Fibroblast of skin of right quadriceps (primary cell): Measurements from ENCODE around the gene COA1.
"Not testable (repeated sequence)": the region's sequence is repeated elsewhere in the genome, so short reads cannot be mapped to it uniquely, and the experiment has no call there.

Source experiments
- DNase-seq: peaks from one replicate; pipeline ENCODE4 v3.0.0-alpha.2; 2013

COA1 gene

DNA sequence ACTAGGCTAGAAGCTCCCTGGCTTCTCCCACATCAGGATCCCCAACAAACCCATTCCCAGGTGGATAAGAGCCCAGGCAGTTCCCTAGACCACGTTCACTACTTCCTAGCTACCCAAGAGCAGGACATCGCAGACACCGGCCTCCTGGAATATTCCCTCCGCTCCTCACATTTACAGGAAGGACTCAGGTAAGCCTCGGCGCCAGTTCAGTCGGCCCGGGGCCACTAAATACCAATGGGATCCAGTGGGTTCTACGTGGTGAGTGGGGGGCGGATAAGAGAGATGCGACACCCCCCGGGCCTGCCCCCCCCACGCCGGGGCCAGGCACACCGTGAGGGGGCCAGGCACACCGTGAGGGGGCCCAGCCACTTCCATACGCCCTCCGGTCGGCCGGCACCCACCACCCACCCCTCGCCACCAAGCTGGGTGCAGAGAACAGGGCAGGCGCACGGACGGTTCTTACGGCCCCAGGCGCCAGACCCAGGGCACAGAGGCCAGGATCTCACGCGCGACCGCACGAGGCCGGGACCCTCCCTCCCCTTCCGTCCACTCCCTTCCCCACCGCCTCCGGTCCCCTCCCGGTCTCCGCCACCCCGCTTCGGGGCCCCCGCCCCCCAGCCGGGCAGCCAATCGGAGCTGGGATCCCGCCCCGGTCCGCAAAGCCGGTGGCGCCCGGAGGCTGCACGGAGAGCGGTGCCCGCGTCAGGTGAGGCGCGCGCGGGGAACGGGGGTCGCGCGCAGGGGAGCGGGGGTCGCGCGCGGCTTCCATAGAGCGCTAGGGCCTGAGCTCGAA is 28.9 kb upstream of the COA1 start, which contains the start of gene BLVRA:
TSS of gene BLVRA (plus strand) at position 652 of the 793 bp plus-strand sequence. CDS start 12,479 bp downstream, outside the sequence.
- peak; percentile 43 for DNase-seq

DNA sequence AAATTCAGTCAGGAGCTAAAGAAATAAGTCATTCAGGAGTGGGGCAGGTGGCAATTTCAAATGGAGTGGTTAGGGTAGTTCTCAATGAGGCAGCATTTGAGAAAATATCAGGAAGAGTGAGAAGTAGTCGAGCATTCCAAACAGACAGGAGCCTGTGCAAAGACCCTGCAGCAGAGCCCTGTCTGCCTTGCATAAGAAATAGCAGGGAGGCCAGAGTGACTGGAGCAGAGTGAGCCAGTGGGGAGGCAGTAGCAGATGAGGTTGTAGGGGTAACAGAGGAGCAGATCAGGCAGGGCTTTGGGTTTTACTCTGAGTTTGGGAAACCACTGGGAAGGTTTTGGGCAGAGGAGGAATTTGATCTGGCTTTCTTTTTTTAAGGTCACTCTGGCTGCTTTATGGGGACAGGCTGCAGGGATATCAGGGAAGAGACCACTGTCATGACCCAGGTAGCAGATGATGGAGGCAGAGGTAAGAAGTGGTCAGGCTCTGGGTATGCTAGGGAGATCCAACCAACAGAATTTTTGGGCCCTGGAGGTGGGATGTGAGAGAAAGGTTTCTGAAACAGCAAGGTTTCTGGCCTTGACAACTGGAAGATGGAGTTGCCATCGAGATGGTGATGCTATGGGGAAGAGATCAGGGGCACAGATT is 27.9 kb upstream of the COA1 start:
- DNase-seq = no peak

DNA sequence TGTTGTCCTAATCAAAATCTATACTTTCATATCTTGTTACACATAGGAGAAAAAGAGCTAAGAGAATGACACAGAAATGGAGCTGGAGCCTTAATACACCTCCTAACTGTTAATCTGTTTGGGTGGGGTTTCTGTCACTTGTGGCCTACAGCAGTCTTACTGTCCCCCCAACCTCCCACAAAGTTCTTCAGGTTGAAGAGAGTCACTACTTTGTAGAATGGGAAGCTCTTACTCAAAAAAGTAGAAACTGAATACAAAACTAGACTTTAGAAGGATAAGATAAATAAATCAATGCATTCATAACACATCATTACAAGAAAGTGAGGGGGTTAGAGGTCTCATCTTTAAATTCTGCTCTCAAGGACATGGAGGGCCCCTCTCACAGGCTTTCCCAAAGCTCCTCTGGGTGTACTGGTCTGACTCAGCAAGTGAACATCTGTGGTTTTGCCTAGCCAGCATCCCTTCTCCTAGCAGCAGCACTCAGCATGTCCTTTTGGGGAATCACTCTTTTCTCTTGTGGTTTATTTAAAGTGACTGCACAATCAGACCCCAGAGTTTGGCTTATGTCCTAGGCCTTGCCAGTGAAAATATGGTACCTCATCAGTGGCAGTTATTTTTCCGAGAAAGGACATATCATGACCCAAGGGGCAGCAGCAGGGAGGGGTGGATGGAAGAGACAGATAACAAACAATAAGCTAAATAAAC is 27.2 kb upstream of the COA1 start:
- DNase-seq = peak; percentile 85

DNA sequence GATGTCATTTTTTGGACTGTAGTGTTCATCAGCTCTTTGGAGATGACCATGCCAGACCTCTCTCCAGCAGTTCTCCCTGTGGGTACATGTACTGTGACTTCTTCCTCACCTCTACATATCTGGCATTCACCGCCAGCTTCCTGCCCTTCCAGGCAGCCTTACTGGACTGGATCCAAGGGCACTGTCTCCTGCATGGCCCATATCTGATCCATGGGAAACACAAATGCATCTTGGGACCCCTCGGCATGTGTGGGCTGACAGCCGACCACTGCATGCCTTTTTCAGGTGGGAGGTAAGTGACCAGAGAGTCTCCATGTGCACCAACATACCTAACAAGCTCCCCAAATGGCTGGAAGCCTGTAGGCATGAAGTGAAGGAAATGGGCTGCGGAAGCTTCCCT is 25.3 kb upstream of the COA1 start:
- DNase-seq = no peak

DNA sequence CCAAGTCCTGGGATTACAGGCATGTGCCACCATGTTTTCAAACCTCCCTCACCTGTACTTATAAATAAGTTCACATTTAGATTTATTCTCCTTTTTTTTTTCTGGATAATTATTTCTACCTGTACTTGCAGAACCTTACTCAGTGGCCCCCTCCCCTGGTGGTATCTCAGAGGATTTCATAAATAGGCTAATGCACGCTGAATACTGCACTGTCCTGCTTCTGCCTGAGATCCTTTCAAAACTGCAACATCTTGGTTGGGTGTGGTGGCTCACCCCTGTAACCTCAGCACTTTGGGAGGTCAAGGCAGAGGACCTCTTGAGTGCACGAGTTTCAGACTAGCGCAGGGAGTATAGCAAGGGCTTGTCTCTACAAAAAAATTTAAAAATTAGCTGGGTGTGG is 24.5 kb upstream of the COA1 start:
- no peak for DNase-seq

DNA sequence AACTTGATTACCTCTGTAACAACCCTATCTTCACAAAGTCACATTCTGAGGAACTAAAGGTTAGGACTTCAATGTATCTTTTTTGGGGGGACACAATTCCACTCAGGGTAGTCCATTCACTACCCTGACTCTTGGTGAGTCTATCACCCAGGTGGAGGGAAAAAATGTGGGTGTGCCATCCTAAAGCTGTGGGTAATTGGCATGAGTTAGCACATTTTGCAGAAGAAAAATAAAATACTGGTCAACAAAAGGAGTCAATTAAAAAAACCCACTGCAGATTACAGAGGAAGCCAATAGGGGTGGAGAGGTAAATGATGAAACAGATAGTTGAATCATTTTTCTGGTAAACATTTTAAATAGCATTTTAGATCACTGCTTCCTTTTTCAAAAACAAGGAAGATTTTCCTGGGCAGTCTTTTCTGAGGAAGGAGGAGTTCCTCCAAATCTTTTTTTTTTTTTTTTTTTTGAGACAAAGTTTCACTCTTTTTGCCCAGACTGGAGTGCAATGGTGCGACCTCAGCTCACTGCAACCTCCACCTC is 24.0 kb upstream of the COA1 start:
- no peak for DNase-seq

DNA sequence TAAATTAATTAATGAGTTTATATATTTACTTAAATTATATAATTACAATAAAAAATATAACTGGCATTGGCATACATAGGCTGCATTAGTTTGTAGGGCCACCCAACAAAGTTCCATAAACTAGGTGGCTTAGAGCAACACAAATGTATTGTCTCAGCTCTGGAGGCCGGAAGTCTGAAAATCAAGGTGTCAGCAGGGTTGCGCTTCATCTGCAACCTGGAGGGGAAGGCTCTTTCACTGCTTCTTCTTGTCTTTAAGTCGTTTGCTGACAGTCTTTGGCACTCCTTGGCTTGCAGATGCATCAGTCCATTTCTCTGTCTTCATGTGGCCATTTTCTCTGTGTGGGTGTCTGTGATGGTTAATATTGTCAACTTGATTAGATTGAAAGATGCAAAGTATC is 23.1 kb upstream of the COA1 start:
- no peak for DNase-seq

DNA sequence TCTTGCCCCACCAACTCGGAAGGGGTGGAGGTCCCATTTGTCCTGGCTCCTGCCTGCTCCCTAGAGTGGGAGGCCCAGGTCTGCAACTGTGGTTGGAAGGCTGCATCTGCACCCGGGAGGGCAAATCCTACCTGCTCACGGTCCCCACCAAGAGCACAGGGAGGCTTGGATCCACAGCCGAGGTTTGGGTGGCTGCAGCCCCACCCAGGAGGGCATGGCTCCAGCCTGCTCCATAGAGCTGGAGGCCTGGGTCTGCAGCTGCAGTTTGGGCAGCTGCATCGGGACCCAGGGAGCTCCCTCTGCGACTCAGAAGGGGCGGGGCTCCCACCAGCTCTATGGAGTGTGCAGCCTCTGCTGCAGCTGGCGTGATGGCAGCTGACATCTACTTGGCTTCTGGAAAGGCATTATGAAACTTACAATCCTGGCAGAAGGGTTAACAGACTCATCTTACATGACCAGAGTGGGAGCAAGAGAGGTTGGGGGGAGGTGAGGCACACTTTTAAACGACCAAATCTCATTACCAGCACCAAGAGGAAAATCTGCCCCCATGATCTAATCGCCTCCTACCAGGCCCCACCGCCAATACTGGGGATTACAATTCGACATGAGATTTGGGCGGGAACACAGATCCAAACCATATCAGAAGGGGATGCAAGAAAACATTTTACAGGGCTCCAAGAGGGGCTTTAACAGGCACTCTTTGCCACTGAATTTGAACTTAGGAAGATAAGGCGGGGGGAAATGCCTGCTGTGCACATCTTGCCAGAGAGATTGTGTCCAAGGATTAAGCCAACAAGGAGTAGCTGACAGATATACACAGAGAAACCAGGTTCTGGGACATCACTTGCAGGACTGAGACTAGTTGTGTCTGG is 20.9 kb upstream of the COA1 start:
- peak; percentile 25 for DNase-seq

DNA sequence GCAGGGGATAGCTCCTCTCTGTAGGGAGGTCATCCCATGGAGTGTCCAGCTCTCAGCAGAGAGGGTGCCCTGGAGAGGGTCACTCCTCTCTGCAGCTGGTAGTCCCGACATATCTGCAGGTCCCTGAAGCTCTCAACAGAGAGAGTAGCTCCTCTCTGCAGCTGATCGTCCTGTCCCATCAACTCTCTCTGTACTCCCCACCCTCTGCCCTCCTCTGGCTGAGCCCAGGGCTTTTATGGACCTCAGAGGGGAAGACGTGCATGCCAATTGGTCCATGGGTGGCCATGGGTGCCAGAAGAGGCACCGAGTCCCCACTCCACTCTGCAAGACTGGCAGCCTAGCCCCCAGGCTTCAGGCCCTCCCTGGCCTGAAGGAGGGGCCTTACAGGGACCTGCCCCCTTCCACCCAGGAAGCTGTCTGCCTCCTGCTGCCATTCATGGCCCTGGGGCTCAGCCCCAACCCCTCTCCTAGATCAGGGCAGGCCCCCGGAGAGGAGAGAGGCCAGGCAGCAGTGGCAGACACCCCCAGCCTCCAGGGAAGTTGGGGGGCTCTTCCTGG is 20.1 kb upstream of the COA1 start:
- no peak for DNase-seq

DNA sequence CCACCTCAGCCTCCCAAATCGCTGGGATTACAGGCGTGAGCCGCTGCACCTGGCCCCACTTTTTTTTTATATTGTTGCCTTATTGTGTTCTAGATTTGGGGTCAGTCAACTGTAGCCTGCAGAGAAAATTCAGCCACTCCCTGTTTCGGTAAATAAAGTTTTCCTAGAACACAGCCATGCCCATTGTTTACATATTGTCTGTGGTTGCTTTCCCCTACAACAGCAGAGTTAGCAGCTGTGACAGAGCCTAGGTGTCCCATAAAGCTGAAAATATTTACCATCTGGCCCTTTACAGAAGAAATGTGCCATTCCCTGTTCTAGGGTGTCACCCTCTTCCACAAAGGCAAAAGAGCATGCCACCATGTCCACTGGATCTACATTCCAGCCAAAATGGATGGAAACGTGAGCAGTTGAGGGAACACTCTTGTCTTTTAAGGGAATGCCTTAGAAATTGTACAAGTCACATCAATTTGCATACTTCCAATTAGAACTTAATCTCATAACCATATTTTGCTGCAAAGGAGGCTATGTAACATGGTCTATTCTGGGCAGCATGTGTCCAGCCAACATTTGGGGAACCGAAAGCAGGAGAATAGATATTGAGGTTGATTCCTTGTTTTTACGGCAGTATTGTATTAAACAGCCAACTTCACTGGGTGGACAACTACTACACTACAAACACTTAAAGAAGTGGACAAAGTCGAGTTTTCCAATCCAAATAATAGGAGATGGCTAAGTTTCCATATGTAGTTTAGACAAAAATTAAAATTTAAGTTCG is 18.2 kb upstream of the COA1 start:
- DNase-seq = no peak

DNA sequence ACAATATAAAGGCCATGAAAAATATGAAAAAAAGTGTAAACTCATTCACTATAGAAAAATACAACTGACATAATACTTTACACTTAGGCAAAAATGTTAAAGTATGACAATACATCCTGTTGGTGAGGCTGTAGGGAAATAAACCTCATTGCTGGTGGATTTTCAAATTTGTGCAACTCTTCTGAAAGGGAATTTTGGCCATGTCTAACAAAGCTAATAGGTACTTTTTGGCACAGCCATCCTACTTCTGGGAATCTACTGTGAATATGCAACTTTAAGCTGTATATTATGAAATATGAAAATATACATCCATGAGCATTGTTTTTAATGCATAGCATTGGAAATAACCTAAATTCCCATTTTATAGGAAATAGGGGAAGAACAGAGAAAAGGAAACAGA is 13.4 kb upstream of the COA1 start:
- DNase-seq = no peak

DNA sequence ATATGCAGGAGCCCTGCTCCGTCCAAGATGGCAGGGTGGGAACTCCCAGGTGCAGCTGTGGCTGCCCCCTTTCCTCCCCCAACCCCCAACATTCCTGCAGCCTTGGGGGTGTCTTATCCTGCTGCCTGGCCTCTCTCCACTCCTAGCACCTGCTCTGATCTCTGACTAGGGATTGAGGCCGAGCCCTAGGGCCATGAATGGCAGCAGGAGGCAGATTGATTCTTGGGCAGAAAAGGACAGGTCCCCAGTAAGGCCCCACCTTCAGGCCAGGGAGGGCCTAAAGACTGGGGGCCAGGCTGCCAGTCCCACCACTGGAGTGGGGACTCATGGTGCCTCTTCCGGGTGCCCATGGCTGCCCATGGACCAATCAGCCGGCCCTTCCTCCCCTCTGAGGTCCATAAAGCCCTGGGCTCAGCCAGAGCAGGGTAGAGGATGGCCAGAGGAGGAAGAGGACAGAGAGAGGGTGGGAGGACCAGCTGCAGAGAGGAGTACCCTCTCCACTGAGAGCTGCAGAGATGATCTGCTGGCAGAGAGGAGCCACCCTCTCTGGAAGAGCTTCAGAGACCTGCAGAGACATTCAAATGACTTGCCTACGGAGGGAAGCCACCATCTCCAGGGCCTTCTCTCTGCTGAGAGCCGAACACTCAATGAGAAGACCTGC is 8.3 kb upstream of the COA1 start:
- no peak for DNase-seq

DNA sequence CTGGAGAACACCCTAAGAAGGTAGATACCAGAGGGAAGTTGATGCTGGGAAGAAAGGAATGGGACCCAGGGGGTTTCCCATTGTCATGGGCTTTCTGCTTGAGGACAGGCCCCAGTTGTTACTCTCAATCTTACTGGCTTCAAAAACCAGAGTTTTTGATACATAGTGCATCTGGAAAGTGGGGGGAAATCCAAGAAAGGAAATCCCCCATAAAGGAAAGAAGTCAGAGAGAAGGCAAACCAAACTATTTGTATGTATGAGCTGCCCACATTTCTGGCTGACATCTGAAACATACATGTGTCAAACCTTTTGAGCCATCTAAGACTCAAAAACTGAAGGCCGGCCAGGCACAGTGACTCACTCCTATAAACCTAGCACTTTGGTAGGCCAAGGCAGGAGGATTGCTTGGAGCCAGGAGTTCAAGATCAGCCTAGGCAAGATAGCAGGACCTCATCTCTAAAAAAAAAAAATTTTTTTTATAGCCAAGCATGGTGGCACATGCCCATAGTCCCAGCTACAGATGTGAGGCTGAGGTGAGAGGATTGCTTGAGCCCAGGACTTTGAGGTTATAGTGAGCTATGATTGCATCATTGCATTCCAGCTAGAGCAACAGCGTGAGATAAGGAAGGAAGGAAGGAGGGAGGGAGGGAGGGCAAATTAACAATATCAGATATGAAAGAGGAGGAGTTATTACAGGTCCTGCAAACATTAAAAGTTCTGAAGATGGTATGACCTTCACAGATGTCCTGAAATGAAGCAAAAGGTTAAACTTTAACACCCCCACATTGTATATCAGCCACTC is 6.7 kb upstream of the COA1 start:
- DNase-seq = no peak

DNA sequence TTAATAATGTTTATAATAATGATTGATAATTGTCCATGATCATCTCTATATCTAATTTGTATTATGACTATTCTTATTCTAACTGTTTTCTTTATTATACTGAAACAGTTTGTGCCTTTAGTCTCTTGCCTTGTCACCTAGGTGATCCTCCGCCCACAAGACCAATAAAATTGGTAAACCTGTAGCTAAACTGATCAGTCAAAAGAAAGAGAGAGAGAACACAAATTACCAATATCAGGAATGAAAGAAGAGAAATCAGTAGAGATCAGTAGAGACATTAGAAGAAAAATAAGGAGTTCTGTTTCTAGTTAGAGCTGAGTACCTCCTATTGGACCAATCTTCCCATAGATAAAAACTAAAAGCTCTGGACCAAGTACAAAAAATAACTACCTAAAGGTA is 6.1 kb upstream of the COA1 start:
- no peak for DNase-seq

DNA sequence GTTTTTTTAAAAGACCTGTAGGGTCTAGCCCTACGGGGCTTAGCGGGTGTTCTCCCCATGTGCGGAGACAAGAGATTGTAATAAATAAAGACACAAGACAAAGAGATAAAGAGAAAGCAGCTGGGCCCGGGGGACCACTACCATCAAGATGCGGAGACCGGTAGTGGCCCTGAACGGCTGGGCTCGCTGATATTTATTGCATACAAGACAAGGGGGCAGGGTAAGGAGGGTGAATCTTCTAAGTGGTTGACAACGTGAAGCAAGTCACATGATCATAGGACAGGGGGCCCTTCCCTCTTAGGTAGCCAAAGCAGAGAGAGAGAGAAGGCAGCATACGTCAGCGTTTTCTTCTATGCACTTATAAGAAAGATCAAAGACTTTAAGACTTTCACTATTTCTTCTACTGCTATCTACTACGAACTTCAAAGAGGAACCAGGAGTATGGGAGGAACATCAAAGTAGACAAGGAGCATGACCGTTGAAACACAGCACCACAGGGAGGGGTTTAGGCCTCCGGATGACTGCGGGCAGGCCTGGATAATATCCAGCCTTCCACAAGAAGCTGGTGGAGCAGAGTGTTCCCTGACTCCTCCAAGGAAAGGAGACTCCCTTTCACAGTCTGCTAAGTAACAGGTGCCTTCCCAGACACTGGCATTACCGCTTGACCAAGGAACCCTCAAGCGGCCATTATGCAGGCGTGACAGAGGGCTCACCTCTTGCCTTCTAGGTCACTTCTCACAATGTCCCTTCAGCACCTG is 5.4 kb upstream of the COA1 start:
- not testable (repeated sequence) for DNase-seq

DNA sequence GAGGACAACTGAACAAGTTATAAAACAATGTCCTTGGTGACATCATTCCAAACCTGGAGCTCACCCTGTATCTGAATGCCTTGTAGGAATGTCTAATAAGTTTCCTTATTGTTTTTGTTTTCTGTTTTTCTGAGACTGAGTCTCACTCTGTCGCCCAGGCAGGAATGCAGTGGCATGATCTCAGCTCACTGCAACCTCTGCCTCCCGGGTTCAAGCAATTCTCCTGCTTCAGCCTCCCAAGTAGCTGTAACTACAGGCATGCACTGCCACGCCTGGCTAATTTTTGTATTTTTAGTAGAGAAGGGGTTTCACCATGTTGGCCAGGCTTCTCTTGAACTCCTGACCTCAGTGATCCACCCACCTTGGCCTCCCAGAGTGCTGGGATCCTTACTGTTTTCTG is 2.2 kb upstream of the COA1 start:
- not testable (repeated sequence) for DNase-seq

DNA sequence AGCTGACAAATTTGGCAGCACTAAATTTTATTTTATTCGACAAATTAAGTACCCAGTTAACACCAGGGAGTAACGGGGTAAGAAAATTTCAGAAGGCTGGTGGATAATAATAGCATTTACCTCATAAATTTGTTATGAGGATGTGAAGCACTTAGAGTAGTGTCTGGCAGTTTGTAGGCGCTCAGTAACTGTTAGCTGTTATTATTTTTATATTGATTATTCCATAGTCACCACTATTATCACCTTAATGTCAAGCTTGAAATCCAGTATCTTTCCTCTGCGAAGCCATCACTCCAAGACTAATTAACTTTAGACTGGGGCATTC is 563 bp upstream of the COA1 start:
- DNase-seq = no peak

DNA sequence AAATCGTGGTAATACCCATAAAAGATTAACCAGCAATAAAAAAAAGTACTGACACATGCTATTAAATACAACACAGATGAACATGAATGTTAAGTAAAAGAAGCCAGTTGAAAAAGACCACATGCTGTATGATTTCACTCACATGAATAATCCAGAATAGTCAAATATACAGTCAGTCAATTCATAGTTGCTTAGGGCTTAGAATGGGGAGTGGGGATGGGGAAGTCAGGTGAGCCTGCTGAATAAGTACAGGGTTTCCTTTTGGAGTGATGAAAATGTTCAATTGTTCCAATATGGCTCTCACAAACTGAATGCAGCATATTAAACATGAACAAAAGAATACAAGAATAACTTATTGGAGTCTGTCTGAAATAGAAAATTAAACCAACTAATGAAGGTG is 1.8 kb downstream of the COA1 start:
- no peak for DNase-seq

DNA sequence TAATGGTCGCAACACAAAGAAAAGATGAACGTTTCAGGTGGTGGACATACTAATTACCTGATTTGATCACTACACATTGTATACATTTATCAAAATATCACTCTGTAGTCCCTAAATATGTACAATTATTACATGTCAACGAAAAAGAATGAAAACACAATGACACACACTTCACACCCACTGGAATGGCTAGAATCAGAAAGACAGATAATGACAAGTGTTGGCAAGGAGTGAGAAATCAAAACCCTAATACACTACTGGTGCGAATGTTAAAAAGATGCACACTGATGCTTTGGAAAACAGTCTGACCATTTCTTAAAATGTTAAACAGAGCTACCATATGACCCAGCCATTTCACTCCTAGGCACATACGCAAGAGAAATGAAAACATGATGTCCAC is 2.3 kb downstream of the COA1 start:
- DNase-seq = no peak
